NCI-H1436 (cell line): ENCODE results near the gene TAF11L12.
"Not testable (repeated sequence)": the region's sequence is repeated elsewhere in the genome, so short reads cannot be mapped to it uniquely, and the experiment has no call there.

Source experiments
- DNase-seq: peaks from one replicate; lab custom pipeline; 2025; lab: John Stamatoyannopoulos, UW

The TAF11L12 gene

GRCh38 chr5:17610092-17610491, at the start of gene TAF11L12:
Gene TAF11L12 (plus strand): TSS chr5:17610392.
- not testable (repeated sequence) for DNase-seq

- not testable (repeated sequence) for DNase-seq
Measured at GRCh38 chr5:17585658-17586057, 24.5 kb upstream of the TAF11L12 start, which contains the start of gene TAF11L7. Gene TAF11L7 (minus strand): TSS chr5:17585758.

GRCh38 chr5:17590860-17591259, 19.3 kb upstream of the TAF11L12 start, which contains the start of gene TAF11L8:
Gene TAF11L8 (minus strand): TSS chr5:17590960.
- DNase-seq: not testable (repeated sequence)

- not testable (repeated sequence) for DNase-seq
Measured at GRCh38 chr5:17594255-17594654, 15.9 kb upstream of the TAF11L12 start, which contains the start of gene TAF11L9. Gene TAF11L9 (minus strand): TSS chr5:17594394.

- DNase-seq: not testable (repeated sequence)
Measured at GRCh38 chr5:17597728-17598127, 12.5 kb upstream of the TAF11L12 start, which contains the start of gene TAF11L10. Gene TAF11L10 (minus strand): TSS chr5:17597828.

GRCh38 chr5:17603880-17604279, 6.3 kb upstream of the TAF11L12 start, which contains the start of gene TAF11L11:
Gene TAF11L11 (plus strand): TSS chr5:17604183.
- not testable (repeated sequence) for DNase-seq

GRCh38 chr5:17604951-17605350, 5.2 kb upstream of the TAF11L12 start:
- no peak for DNase-seq

GRCh38 chr5:17607461-17607860, 2.7 kb upstream of the TAF11L12 start:
- DNase-seq: not testable (repeated sequence)

- no peak for DNase-seq
Measured at GRCh38 chr5:17614872-17615605, 4.8 kb downstream of the TAF11L12 start.

- DNase-seq: no peak
Measured at GRCh38 chr5:17619354-17619753, 9.2 kb downstream of the TAF11L12 start.

GRCh38 chr5:17620627-17621026, 10.4 kb downstream of the TAF11L12 start:
- DNase-seq: peak; percentile 27

GRCh38 chr5:17625686-17626085, 15.5 kb downstream of the TAF11L12 start:
- DNase-seq: no peak

- not testable (repeated sequence) for DNase-seq
Measured at GRCh38 chr5:17631788-17632187, 21.6 kb downstream of the TAF11L12 start, which contains the start of gene TAF11L13. Gene TAF11L13 (plus strand): TSS chr5:17632088.

GRCh38 chr5:17634160-17634559, 24.0 kb downstream of the TAF11L12 start, which contains the start of gene TAF11L14:
Gene TAF11L14 (plus strand): TSS chr5:17634460.
- no peak for DNase-seq

- not testable (repeated sequence) for DNase-seq
Measured at GRCh38 chr5:17649232-17649631, 39.0 kb downstream of the TAF11L12 start.

GRCh38 chr5:17655201-17655759, 45.1 kb downstream of the TAF11L12 start:
- not testable (repeated sequence) for DNase-seq

GRCh38 chr5:17655921-17656320, 45.7 kb downstream of the TAF11L12 start:
- DNase-seq: no peak
